ENCODE data around the gene NOL9.

Gene NOL9

DNA sequence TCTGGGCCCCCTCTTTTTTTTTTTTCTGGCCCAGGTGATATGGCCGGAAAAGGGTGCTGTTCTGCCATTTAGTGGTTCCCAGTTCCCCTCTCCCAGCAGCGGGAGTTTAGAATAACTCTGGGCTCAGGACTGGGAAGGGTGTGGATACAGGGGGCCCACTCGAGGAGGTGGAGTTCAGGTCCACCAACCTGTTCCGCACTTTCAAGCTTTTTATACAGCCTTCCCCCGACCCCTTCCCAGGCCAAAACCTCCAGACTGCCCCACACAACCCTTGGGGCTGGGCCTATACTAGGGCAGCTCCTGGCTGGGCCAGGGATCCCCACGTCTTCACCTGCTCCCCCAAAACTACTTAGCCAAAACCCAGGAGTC lies 63.2 kb downstream of the NOL9 start:
- in situ Hi-C loops (cut with HindIII; ENCODE audit: low sequenced_read_pairs) = no loop called here

DNA sequence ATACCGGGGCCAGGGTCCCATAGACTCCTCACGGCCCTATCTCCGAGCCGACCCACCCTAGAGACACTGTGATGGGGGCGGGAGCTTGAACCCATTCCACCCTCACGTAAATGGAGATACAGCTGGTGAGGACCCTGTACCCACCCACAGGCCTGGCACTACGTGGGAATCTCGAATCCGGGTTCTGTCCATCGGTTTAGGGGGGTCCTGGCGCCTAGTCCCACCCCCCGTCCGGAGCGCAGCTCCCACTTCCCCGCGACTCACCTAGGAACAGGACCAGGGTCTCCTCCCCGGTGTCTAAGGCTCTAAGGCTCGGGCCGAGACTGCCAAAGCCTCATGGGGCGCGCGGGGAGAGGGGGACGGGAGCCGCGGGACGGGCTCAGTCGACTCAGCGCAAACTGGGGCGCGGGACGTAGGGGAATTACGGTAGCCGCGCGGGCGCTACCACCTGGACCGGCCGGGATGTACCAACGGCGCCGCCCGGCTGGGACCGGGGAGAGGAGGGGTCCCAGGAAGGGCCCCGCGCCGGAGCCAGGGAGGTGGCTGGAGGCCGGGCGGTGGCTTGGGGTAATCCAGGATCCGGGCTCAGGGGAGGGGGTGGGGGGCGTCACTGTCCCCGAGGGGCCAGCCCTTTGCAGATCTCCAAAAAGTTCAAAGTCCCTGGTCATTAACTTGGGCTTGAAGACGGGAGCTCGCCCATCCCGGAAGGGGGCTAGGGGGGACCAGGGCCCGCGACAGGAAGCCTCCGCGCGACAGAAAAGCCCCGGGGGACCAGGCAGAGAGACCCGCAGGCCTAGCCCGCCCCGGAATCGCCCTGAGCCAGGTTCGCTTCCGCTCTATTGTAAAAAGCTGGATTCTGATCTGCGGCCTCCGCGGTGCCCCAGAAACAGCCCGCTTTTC lies 63.9 kb downstream of the NOL9 start:
- in situ Hi-C loops (cut with HindIII; ENCODE audit: low sequenced_read_pairs) = no loop called here

DNA sequence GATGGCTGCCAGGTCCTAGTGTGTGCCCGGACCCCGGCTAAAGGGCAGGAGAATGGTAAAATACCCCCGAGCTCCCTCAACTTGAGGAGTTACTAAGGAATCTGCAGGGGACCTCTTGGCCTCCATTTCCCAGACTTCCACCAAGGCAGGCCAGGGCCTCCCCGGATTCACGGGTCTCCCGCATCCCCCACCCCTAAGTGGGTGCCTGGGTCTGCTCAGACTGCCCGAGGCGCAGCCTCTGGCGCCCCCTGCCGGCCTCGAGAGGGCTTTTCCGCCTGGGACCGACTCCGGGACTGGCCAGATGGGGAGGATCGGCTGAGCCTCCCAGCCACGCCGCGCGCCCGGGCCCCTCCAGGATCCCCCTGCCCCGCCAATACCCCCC lies 64.5 kb downstream of the NOL9 start:
- in situ Hi-C loops (cut with HindIII; ENCODE audit: low sequenced_read_pairs) = no loop called here

DNA sequence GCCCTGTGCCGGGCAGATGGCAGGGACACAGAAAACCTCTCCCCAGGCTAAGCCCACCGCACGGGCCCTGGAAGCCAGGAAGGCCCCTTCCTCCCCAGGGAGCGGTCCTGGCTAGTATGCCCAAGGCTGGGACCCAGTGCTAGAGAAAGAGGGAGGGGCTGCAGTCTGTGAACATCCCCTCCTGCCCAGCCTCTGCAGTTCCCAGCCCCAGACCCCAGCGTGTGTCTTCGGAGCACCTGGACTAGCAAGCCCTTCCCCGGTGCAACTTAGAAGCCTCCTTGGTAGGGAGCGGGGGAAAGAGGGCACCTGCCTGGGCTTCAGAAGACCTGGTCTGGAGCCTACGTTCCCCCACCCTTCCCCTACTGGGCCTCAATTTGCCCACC lies 64.9 kb downstream of the NOL9 start:
- in situ Hi-C loops (cut with HindIII; ENCODE audit: low sequenced_read_pairs) = no loop called here

DNA sequence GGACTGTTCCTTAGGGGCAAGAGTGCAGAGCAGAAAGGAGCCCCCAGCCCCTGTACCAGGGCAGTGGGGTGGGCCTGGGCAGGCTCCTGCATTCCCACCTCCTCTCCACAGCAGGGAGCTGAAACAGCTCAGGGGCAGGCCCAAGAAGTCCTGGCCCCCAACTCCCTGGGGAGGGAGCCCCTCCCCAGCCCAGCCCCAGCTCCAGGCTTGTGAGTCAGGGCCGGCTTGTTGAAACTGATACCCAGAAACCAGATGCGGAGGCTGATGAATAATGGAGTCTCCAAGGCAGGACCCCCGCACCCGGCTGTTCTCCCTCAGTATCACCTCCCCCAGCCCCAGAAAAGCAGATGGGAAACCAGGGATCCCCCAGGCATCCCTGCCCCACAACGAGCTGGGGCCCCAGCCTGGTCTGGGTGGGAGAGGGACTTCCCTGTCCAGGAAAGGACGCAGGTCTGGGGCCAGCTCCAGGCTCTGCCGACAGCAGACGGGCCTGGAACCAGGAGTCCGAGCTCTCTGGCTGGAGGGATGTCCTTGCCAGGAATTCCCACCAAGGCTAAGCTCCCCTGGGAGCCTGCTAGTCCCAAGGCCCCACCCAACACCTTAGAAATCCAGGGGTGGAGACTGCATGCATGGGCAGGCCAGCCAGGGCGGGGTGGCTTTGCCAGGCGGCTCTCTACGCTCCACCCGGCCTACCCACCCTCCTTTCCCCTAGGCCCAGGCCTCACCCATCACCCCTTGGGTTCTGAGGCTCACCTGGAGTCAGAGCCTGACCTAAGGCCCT lies 65.5 kb downstream of the NOL9 start:
- in situ Hi-C loops (cut with HindIII; ENCODE audit: low sequenced_read_pairs) = no loop called here

GRCh38 chr1:6487804-6488484 lies 66.4 kb downstream of the NOL9 start:
- in situ Hi-C loops (cut with HindIII; ENCODE audit: low sequenced_read_pairs) = no loop called here

DNA sequence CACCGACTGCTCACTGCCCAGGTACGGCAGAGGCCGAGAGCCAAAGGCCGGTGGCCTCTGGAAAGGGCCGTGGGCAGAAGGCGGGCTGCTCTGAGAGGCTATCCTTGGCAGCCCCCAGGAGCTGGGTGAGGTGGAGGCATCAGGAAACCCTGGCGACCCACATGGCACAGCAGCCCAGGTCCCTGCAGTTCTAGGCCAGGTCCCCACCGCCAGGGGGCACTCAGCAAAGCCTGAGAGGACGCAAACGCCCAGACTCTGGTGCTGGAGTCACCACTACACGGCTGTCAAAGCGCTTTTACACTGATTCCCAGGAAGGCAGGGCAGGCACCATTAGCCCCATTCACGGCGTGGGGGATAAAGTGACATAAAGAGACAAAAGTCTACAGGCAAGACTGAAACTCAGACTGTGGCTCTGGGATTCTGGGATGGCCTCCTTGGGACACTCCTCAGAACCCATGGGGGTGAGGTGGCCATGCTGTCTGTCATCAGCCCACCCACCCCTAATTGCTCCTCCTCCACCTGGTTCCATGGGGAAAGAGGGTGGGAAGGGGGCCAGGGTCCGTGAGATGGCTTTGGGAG lies 67.8 kb downstream of the NOL9 start:
- in situ Hi-C loops (cut with HindIII; ENCODE audit: low sequenced_read_pairs) = no loop called here

DNA sequence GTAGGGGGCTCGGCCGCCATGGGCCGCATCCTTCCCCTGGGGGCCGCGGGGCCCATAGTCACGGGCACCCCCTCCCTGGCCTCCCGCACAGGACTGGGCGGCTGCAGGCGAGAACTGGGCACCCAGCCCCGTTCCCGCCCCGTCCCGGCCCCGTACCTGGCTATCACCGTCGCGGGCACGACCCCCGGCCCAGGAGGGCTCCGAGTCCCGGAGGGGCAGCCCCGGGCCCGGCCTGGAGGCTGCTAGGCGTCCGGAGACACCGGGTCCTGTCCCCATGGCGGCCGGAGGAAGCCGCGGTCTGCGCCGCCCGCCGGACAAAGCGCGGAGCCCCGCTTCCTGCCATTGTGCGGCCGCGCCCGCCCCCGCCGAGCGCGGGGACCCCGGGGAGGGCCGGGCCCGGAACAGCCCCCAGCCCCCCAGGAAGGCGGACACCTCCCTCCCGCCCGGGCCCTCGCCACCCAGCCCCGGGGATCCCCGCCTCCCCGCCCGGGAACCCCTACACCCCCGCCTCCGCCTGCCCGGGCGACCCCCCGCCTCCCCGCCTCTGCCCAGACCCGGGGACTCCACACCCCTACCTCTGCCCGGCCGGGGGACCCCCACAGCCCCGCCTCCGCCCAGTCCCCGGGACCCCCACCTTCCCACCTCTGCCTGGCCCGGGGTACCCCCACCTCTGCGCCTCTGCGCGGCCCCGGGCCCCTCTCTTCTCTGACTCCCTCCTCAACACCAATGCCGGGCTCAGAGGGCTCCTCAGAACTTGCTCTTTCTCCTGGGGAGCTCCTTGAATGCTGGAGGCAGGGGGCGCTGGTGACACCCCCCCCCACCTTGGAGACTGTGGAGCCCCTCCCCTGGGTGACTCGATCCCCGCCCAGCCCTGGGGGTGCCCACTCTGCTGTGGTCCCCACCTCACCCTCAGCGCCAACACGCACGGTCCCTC lies 68.9 kb downstream of the NOL9 start:
- in situ Hi-C loops (cut with HindIII; ENCODE audit: low sequenced_read_pairs) = no loop called here

DNA sequence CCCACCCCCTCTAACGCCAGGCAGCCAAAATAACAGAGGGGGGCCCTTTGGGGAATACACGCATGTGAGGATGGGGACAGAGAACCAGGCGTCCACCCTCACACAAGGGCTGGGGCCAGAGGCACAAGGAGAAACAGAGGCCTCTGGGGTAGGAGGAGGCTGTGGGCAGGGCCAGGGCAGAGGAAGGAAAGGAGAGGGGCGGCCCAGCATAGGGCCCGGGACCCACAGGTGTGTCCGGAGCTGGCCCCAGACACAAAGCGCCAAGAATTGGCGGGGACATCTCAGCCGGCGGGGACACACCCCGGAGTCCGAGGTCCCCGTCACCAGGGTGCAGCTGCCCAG lies 69.5 kb downstream of the NOL9 start:
- in situ Hi-C loops (cut with HindIII; ENCODE audit: low sequenced_read_pairs) = no loop called here

DNA sequence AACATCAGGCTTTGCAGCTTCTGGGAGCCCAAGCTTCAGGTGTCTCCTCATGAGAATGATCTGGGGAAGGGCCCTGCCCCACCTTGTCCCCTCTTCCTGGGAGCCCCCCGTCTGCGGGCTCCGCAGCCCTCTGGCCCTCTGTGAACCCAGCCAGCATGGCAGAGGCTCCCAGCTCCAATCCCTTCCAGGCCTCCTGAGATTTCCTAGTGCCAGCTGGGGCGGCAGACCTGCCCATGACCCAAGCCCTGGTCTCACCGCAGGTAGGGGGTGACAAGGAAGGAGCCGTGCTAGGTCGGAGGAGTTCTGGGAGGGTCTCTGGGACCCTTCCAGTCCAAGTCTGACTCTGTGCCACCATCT lies 70.6 kb downstream of the NOL9 start:
- in situ Hi-C loops (cut with HindIII; ENCODE audit: low sequenced_read_pairs) = no loop called here

GRCh38 chr1:6483017-6483760 lies 71.1 kb downstream of the NOL9 start:
- in situ Hi-C loops (cut with HindIII; ENCODE audit: low sequenced_read_pairs) = no loop called here

GRCh38 chr1:6481820-6482219 lies 72.5 kb downstream of the NOL9 start:
- in situ Hi-C loops (cut with HindIII; ENCODE audit: low sequenced_read_pairs) = no loop called here

DNA sequence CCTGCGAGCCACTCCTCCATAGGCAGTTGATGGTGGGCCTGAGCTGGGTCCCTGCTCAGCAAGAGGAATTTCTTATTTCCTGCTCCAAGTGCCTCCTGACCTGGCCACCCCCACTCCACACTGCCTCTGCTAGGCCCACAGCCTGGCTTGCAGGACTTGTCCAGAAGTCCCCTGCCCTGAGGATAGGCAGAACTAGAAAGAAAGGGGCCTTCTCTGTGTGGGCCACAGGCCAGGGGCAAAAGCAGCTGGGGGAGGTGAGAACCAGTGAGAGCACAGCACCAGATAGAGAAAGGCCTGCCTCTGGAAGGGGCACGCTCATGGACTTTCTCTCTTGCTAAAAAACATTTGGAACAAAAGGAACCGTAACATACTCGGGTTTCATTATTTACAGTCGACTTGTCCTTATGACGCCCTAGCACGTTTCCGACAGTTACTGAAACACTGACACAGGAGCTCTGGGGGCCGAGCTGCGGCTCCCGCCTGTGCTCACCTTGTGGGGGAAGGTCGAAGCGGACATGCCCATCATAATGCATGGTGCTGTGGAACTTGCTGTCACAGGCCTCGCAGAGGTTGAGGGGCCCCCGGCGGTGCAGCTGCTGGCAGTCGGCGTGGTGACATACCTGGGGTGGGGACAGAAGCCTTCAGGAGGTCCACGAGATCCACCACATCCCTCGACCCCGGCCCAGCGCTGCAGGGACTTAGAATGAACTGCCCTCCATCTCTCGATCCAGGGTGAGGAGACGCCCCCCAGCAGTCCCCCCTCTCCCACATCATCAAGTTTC lies 77.1 kb downstream of the NOL9 start:
- in situ Hi-C loops (cut with HindIII; ENCODE audit: low sequenced_read_pairs) = no loop called here

GRCh38 chr1:6476483-6476882 lies 77.8 kb downstream of the NOL9 start:
- in situ Hi-C loops (cut with HindIII; ENCODE audit: low sequenced_read_pairs) = no loop called here

GRCh38 chr1:6475381-6476133 lies 78.8 kb downstream of the NOL9 start:
- in situ Hi-C loops (cut with HindIII; ENCODE audit: low sequenced_read_pairs) = no loop called here

DNA sequence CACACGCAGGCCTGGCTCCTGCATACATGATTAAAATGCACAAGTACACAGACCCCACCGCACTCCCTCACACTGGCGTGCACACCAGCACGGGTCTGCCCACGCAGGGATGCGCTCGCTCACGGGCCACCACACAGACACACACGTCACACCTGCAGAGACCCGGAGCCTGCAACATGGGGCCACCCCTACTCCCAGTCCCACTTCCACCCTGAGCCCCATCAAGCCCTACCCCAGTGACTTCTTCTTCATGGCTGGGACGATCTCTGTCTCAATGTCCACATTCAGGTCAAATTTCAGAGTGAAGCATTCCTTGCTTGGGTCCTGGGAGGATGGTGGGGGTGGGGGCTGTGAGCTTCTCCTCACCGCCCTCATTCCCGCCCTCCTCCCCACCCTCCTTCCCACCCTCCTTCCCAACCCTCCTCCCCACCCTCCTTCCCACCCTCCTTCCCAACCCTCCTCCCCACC lies 79.5 kb downstream of the NOL9 start:
- in situ Hi-C loops (cut with HindIII; ENCODE audit: low sequenced_read_pairs) = no loop called here

DNA sequence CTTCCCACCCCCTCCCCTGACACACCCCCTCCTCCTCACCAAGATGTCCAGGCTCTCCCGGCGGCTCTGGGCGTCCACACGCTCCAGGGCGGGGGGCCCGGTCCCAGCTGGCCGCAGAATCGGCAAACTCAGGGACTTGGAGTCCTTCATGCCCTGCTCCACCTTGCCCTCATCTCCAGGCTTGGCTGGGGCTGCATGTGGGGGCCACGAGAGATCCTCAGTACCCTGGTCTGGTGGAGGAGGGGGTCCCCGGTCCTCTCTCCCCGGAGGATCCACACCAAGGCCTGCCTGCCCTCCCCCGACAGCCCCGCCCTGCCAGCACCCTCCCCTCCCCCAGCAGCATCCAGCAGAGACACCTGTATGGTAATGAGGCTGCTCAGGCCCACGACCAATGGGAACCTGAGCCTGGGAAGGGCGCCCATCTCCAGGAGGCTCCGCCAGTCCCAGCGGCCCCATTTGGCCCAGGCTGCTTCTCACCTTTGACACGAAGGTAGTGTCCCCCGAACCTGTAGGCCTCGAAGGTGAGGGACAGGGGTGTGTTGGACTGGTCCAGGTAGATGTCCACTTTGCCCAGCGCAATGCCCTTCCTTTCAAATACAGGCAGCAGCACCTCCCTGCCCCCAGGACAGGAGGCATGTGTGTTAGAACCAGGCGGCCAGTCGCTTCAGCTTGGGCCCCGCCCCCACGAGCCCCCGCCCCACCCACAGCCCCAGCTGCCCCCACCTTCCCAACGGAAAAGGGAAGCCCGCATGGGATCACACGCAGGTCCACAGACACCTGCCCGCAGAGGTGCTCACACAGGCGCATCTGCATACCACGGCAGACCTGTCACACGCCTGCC lies 80.1 kb downstream of the NOL9 start:
- in situ Hi-C loops (cut with HindIII; ENCODE audit: low sequenced_read_pairs) = no loop called here
